ENCODE measurements around the gene ITPA.

Gene ITPA

GRCh38 chr20:3209257-3209945 is at the start of gene ITPA:
ITPA (plus strand) TSS chr20:3209498; CDS start chr20:3209552, 54 bp downstream.
- peak; percentile 34 to 46 (median 41) for DNase-seq (ENCODE audit: low read depth in 3 of 3)

- DNase-seq (ENCODE audit: low read depth in 3 of 3) = no peak
These were observed 48.9 kb upstream of the ITPA start for GRCh38 chr20:3160418-3160817.

- no peak for DNase-seq (ENCODE audit: low read depth in 3 of 3)
These were observed 47.8 kb upstream of the ITPA start for GRCh38 chr20:3161316-3162079.

- DNase-seq (ENCODE audit: low read depth in 3 of 3) = no peak
These were observed 47.2 kb upstream of the ITPA start for GRCh38 chr20:3162080-3162611.

- no peak for DNase-seq (ENCODE audit: low read depth in 3 of 3)
These were observed 45.9 kb upstream of the ITPA start for GRCh38 chr20:3163099-3164042.

DNA sequence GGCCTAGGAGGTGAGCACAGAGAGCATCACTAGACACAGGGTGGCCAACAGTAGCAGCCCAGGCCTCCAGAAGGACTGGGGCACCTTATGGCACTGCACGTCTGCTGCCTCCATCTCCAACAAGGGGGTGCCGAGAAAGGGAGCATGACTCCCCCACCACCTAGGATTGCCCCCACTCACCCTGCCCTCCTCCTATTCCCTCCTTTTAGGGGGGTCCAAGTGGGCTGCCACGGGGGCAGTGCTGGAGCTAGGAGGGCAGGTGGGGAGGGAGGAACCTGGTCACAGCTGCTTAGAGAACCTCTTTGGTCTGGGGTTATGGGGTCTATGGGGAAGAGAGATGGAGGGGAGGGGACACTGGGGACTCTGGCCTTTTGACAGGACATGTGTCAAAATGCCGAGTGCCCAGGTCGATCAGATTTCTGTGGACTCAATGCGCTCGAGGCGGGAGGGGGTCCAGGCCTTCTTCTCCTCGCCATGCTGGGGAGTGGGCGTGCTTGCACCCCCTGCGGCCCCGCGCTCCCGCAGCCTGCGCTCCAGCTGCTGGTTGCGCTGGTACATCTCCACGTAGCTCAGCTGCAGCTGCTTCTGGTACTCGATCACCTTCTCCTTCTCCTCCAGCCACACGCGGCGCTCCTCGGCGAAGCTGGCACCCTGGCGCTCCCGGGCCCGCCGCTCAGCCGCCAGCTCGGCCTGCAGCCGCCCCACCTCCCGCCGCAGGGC is 45.1 kb upstream of the ITPA start:
- DNase-seq (ENCODE audit: low read depth in 3 of 3) = no peak

GRCh38 chr20:3164763-3165410 is 44.4 kb upstream of the ITPA start:
- no peak for DNase-seq (ENCODE audit: low read depth in 3 of 3)

- DNase-seq (ENCODE audit: low read depth in 3 of 3) = no peak
These were observed 43.6 kb upstream of the ITPA start for GRCh38 chr20:3165473-3166337.

GRCh38 chr20:3166338-3166912 is 42.9 kb upstream of the ITPA start:
- no peak for DNase-seq (ENCODE audit: low read depth in 3 of 3)

- no peak for DNase-seq (ENCODE audit: low read depth in 3 of 3)
These were observed 42.4 kb upstream of the ITPA start for GRCh38 chr20:3166913-3167342.

DNA sequence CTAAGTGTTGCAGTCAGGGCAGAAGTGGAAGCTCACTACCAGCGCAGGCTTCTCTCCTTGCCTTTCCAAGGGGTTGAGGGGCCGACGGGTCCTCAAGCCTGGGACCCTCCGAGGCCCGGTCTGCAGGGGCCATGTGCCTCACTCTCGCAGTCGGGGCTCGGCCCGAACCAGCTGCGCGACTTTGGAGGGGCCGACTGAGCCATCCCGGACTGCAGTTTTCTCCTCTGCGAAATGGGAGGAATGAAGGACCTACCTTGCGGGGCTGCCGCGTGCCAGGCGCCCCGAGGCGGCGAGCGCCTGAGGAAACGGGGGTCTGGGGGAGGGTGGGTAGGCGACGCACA is 41.6 kb upstream of the ITPA start:
- no peak for DNase-seq (ENCODE audit: low read depth in 3 of 3)

DNA sequence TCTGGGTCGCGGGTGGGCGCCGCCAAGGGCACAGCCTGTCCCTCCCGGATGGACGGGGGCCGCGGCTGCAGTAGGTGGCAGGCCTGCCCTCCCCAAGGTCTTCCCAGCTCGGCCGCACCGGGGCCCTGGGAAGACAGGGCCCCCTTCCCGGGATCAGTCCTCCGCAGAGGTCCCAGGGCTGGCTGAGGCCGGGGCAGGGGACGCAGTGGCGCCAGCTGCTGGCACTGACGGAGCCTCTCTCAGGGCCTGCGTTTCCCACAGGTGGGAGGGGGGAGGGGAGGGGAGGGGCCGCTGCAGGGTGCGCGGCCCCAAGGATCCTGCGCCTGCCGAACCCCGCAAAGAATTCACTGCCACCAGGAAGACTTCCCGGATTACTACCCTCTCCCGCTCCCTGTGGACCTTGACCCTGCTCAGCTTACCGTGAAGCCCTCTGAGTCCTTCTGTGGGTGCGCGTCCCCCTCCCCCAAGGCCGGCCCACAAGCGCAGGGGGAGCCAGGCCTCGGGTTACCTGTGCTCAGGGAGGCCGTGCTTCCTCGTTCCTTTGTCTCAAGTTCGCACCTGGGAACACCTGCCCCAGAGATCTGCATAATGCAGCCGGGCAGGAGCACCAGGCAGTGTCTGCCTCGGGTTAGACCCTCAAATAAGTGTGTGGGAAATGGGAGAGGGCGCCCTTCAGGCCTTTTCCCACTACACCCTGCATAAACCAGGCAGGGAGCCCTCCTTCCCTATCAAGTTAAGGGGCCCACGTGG is 41.0 kb upstream of the ITPA start:
- no peak for DNase-seq (ENCODE audit: low read depth in 3 of 3)

- DNase-seq (ENCODE audit: low read depth in 3 of 3) = no peak
These were observed 40.3 kb upstream of the ITPA start for GRCh38 chr20:3168829-3169590.

DNA sequence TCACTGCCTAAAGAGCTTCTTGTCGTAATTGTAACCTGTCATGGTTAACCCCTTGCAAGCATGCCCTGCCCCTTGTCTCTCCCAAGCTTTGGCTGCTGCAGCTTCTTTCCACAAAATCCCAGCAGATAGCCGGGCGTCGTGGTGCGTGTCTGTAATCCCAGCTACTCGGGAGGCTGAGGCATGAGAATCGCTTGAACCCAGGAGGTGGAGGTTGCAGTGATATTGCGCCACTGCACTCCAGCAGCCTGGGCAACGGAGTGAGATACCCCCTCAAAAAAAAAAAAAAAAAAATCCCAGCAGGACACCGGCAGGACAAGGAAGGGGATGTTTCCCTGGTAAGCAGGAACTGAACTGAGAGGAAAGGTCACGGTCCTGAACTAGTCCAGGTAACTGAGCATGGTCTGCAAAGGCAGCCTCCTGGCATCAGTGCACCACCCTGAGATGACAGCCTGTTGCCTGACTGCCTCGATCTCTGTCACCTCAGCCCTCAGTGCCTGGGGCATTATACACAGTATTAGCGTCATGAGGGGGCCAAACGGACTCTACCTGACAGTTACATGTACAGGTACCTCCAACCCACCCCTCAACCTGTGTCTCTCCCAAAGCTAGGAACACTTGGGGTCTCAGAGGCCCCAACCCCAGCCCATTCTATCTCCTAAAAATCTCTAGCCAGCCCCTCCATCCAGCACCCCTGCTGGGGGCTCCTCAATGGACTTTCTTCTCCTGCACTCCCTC is 37.7 kb upstream of the ITPA start:
- DNase-seq (ENCODE audit: low read depth in 3 of 3) = no peak

DNA sequence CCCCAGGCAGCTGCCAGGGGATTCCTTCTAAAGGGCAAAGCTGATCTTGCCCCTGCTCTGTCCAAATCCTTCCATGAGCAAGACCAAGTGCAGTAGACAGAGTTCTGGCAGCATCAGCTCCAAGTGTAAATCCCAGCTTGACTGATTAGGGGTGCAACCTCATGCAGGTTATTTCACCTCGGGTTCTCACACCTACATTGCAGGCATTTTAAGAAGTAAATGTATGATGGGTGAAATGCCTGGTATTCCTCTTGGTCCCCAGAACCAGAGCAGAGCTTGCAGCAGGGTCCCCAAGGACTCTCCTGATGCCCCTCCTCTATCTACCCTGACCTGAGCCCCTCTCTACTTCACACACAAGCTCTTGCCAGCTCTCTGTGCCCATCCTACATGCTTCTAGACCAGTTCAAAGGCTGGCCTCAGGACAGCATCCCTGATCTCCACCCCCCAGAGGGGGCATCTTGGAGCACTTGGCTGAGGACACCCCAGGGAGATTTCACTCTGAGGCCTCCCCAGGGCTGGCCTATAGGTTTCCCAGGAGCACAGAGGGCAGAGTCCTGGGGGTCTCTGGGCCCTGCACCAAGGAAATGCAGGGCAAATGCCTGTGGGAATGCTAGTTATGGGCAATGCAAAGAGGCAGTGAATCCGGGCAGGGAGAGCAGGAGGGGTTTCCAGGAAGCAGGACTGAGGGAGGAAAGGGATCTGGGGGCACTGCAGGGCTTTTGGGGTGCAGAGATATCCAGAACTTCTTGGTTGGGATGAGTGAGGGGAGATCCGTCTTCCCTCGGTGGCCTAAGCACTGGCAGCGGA is 37.0 kb upstream of the ITPA start:
- DNase-seq (ENCODE audit: low read depth in 3 of 3) = no peak

- DNase-seq (ENCODE audit: low read depth in 3 of 3) = peak; percentile 44 to 64 (median 44)
These were observed 36.2 kb upstream of the ITPA start, which contains the start of gene LZTS3 for GRCh38 chr20:3172933-3173609. LZTS3 (minus strand) TSS chr20:3173549; CDS start chr20:3167163, 6,386 bp downstream.

Measured in stimulated activated CD4-positive, alpha-beta T cell treated with anti-CD3 and anti-CD28 coated beads, TNF-alpha, amount 100 ng/mL, for 48 hours (primary cell).